Hepatocyte (in vitro differentiated cells): Measurements from ENCODE around the gene GABBR1.

ENCODE experiments used
- CTCF ChIP-seq: fragments of 200-600 bp; sonication (generic); IDR thresholded peaks from 2 replicates; pipeline ENCODE4 v1.5.1; 2016; ENCODE audit warnings: antibody characterized with exemption, mild to moderate bottlenecking; ENCODE audit not compliant: poor library complexity
- EZH2 ChIP-seq: fragments of 200-600 bp; sonication (generic); IDR thresholded peaks from 2 replicates; pipeline ENCODE4 v1.6.1; 2016; ENCODE audit warnings: antibody characterized with exemption, mild to moderate bottlenecking, borderline replicate concordance

- TF ChIP-seq CTCF (no peak), EZH2 (no peak)
Measured at GRCh38 chr6:29603456-29603855, 29.5 kb downstream of the GABBR1 start.
